ENCODE measurements around the gene ENOX1.

Gene ENOX1

DNA sequence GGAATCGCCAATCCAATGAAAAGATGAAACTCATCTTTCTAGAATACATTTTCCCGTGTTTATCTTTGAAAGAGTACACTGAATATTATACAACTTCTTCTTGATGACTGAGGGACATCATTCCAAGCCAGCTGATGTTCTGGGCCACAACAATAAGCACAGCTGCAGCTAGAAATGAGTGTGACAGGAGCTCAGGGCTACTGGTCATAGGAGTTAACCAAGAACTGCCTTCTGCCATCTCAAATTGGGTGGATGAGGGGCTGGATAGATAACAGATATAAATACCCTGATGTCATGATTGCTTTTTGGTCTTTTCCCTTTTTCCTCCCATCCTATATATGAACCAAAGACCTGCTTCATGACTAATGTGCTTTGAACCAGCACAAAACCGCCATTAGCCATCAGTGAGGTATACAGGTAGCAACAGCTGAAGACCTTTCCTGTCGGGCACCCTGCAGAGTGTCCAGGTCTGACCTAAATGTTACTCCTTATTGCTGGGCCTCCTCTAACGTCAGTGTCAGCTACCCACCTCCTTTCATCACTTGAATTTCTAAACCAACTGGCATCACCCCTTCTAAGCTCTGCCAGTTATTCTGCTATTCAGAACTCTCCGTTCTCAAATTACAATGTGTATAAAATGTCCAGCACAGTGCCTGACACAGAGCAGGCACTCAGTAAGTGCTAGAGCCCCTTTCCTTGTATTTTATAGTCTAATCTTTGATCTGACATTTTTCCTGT, 178.2 kb downstream of the ENOX1 start:
- no peak for DNase-seq (ENCODE audit: low read depth, low spot score)

DNA sequence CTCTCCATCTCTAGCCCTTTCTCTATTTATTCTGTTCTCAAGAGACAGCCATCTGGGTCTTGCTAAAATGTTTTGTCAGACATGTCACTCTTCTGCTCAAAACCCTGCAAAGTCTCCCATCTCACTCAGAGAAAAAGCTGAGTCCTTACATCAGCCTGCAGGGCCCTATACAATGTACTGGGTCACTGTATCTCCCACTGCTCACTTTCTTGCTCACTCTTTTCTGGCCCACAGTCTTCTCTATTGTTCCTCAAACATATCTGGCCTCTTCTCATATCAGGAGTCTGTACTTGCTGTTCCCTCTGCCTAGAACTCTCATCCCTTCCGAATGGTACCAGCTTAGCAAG, 189.2 kb downstream of the ENOX1 start:
- DNase-seq (ENCODE audit: low read depth, low spot score) = no peak

DNA sequence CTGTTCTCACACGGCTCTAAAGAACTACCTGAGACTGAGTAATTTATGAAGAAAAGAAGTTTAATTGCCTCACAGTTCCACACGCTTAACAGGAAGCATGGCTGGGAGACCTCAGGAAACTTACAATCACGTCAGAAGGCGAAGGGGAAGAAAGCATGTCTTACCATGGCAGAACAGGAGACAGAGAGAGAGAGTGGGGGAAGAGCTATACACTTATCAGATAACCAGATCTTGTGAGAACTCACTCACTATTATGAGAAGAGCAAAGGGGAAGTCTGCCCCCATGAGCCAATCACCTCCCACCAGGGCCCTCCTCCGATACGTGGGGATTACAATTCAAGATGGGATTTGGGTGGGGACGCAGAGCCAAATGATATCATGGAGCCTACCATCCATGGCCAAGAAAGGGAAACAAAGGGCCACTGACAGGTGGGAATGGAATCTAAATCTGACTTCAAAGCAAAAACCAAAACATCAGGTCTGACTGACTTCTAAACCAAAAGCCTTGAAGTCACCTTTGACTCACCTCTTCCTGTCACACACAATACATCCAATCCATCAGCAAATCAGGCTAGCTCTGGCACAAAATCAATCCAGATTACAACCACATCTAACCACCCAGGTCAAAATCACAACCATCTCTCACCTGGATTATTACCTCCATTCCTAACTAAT, 189.7 kb downstream of the ENOX1 start:
- DNase-seq (ENCODE audit: low read depth, low spot score) = no peak

DNA sequence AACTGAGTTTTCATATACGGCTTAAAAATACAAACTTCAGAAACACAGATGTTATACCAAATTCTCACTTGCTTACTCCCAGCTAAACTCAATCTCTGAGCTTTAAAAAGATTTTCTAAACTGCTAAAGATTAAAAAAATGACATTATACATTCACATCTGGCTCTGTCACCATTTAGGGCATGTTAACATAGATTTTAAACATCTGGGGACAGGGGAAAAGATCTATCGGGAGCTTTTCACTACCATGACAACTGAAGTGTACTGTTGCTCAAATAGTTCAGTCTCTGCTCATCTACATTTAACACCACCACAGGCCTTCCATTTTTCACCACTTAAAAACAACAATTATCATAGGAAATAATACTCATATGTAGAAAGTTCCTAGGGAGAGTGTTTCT, 190.8 kb downstream of the ENOX1 start:
- DNase-seq (ENCODE audit: low read depth, low spot score) = no peak

- DNase-seq (ENCODE audit: low read depth, low spot score) = no peak
Observed at GRCh38 chr13:43587376-43587775, 199.4 kb downstream of the ENOX1 start.

- no peak for DNase-seq (ENCODE audit: low read depth, low spot score)
Observed at GRCh38 chr13:43584751-43585150, 202.0 kb downstream of the ENOX1 start.

DNA sequence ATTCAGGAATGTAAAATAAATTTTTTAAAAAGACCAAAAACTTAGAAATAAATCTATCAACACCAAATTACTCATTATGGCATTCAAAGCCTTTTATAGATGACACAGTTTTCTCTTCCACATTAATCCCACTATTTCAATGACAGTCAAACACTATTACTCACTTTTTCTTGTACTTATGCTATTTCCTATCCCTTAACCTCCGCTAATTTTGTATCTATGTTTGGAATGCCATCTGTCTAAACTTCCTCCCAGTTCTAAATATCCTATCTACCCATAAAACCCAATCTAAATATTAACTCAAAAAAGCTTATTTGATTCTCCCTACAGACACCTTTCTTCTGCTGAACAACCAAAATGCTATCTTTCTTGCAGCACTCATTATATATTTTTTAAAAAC, 203.5 kb downstream of the ENOX1 start:
- DNase-seq (ENCODE audit: low read depth, low spot score) = no peak

DNA sequence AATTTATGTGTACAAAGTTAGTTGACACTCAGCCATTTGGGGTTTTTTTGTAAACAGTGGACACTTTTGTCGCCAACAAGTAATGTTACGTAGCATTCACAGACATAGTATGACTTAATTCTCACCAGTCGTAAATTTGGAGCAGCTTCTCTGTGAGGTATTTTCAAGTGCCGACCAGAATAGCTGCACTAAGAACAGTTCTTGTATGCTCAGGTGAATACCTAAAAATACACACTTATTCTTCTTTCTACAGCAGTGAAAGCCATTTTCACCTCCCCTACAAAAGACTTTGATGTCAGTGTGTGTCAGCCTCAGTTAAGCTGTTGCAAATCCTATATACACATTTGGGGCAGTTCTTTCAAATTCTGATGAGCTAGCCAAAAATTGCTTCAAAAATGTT, 206.5 kb downstream of the ENOX1 start:
- DNase-seq (ENCODE audit: low read depth, low spot score) = no peak

GRCh38 chr13:43579321-43579720, 207.5 kb downstream of the ENOX1 start:
- no peak for DNase-seq (ENCODE audit: low read depth, low spot score)

- DNase-seq (ENCODE audit: low read depth, low spot score) = no peak
Observed at GRCh38 chr13:43574605-43575004, 212.2 kb downstream of the ENOX1 start.

- no peak for DNase-seq (ENCODE audit: low read depth, low spot score)
Observed at GRCh38 chr13:43573802-43574514, 212.8 kb downstream of the ENOX1 start.

GRCh38 chr13:43573361-43573740, 213.4 kb downstream of the ENOX1 start:
- DNase-seq (ENCODE audit: low read depth, low spot score) = no peak

DNA sequence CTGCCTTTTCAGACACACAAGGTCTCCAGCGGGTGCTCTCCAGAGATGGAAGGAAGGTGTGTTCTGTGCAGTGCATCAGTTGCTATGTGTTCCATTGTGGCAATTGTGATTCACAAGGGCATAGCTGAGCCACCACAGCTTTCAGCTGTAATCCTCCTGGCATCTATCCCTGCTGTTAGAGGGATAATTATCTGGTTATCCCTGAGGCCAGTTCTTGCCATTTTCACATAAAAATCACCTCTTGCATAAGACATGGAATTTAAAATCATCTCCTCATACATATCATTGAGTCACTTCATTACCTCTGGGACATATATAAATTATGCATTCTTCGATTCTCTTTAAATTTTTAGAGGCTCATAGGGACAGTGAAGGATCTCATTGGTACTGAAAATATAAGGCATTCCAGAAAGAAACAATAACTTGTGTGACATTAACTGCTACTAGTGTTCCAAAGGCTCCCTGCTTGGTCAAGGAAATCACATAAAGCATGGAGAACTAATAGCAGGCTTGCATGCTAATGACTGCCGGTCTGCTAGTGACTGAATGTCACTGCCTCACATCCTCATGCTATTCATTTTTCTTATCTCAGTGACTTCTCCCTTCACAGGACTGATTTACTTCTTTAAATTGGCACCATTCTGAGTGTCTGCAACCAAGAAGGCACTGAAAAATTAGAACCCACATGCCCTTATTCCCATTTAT, 214.0 kb downstream of the ENOX1 start:
- DNase-seq (ENCODE audit: low read depth, low spot score) = no peak

DNA sequence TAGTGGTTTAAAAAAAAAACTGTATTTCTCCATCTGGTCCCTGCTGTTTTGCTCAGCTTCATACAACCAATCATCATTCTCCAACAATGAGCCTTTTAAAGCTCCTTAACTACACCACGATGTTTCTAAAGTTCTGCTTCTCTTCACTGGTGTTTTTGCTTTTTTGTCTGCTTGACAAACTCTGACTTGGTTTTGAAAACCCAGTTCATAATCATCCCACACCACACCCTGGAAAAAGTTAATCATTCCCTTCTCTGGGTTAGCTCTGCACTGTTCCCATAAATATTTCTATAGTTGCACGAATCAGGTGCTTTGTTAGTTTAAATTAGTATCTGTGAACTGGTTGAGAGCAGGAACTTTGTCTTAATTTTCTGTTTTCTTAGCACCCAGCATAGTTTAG, 217.1 kb downstream of the ENOX1 start:
- no peak for DNase-seq (ENCODE audit: low read depth, low spot score)

DNA sequence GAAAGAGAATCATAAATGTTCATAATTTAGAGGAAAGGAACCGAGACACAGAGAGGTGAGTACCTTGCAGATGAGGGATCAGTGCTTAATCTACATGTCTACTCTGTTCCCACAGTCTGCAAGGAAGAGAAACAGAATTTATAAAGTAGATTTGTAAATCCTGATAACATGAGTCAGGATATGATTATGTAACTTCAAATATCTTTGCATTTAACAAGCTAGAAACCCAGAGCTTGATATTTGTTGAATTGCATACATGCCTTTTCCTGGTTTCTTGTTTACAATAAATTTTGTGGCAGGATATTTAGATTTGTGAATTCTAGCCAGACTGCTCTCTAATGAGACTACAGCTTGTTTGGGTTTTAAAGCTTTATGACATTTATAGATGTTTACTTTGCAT, 219.2 kb downstream of the ENOX1 start:
- DNase-seq (ENCODE audit: low read depth, low spot score) = no peak

DNA sequence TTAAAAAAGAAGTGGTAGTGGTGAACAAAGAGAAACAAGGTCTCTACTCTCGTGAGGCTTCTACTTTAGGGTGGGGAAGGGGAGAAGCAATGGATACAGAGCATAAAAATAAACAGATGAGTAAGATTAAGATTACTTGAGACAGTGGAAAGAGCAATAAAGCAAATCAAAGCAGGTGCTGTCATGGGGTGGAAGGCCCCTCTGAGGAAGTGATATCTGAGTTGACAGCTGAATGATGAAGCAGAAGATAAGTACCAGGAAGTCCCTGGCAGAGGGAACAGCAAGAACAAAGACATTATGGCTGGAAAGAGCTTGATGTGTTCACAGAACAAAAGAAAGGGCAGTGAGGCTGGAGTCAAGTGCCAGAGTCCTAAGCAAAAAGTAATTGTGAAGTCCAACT, 221.8 kb downstream of the ENOX1 start:
- no peak for DNase-seq (ENCODE audit: low read depth, low spot score)

GRCh38 chr13:43561081-43561480, 225.7 kb downstream of the ENOX1 start:
- no peak for DNase-seq (ENCODE audit: low read depth, low spot score)

DNA sequence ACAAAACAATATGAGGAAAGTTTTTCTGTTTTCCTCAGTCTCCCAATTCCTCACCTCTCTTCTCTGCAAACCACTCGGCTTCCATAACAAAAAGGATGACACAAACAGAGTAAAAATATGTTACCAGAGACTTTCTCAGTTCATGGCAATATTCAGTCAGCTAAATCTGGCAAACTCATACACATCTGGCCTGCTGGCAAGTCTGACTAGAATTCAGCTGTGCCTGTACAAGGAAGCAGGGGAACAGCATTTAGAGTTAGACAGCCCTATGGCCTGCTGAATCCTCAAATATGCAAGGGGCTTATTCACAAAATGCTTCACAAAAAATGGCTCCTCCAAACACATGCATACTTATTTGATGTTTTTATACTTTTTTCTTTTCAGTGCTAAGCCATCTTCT, 227.8 kb downstream of the ENOX1 start:
- no peak for DNase-seq (ENCODE audit: low read depth, low spot score)

- no peak for DNase-seq (ENCODE audit: low read depth, low spot score)
Observed at GRCh38 chr13:43558326-43558725, 228.4 kb downstream of the ENOX1 start.

GRCh38 chr13:43555667-43556066, 231.1 kb downstream of the ENOX1 start:
- DNase-seq (ENCODE audit: low read depth, low spot score) = no peak

- no peak for DNase-seq (ENCODE audit: low read depth, low spot score)
Observed at GRCh38 chr13:43551897-43552456, 234.8 kb downstream of the ENOX1 start.

DNA sequence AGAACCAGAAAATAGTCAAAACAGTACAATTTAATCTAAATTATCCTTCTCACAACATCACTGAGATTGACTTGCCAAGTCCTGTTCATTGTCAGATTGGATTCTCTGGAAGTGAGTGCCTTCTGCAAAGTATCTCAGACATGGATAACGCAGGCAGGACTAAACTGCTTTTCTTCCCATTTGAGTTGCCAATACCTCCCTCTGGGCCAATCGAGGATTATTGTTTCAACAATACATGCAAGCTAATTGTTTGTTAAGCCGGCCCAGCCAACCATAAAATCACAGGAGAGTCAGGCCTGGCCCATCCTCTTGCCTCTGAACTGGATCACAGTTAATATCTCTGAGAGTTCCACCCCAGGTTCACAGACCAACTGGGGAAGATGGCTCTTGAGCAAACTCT, 240.0 kb downstream of the ENOX1 start:
- no peak for DNase-seq (ENCODE audit: low read depth, low spot score)

Data from activated naive CD8-positive, alpha-beta T cell treated with anti-CD3 and anti-CD28 coated beads, Interleukin-2, amount 50 U/mL, for 16 hours (primary cell).